GM19455 (cell line): ENCODE data around the gene NABP1.

Source experiments
- ATAC-seq: cut with Tn5 transposase; IDR thresholded peaks from one replicate; pipeline ENCODE4 v1.9.1; 2021; ENCODE audit not compliant: unreplicated experiment

NABP1 gene

DNA sequence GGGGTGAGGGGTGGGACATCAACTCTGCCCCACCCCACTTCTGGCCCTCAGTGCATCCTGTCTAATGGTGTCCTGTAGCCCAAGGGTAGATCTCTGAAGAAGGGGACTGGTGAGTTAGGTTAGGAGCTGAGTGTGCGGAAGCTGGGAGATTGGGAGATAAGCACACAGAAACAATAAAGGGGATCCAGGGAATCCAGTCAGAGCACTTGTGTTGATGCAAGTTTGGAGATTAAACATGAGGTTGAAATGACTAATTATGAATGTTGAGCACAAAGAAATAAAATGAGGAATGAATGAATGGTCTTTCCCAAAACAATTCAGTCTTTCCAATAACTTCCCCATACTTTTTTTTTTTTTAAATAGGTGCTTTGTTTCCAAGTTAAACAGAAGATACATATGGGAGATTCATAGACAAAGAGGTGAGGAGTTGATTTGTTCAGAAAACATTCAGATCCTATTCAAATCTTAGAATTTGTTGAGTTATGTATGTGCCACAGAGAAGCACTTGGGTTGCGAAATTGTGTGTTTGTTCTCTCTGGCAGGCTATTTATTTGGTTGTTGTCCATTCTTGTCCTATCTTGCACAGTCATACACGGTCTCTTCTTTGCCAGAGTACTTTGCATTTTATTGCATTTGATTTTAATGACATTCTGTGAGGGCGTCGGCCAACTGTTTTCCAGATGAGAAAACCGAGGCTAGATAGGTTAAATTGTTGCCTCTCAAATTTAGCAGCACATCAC is 31.6 kb upstream of the NABP1 start:
- ATAC-seq: no peak

GRCh38 chr2:191649519-191649918 is 28.4 kb upstream of the NABP1 start:
- no peak for ATAC-seq

DNA sequence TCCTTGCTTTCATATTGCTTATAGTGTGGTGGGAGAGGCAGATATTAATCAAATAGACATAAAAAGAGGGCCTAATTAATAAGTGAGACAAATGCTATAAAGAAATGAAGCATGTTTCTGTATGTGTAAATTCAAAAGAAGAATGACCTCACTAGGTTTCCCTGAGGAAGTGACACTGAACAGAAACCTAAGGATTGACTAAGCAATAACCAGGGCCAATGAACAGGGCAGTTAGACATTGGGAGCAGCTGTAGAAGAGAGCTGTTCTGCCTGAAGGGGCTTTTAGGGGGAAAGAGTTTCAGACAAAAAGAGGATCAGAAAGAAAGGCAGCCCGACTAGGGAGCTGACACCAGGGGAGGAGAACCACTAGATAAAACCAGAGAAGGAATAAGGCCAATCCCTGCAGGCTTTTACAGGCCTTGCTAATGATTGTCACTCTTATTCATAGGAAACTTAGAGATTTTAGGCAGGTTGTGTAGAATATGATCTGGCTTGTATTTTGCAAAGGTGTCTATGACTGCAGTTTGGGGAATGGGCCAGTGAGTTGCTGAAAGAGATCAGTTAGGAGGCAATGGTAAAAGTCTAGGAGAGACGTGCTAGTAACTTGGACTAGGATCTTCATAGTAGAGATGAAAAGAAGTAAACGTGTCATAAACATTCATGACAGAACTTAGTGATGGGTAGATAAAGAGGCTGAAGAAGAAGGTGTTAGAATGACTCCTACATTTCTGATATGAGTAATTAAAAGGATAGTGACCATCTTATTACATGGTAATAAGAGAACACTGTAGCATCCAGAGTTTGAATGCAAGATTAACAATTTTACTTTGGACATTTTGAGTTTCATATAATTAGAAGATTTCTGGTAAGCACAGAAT is 26.8 kb upstream of the NABP1 start:
- ATAC-seq: peak; percentile 99

- no peak for ATAC-seq
Observed at GRCh38 chr2:191653667-191654391, 24.1 kb upstream of the NABP1 start.

GRCh38 chr2:191656391-191656790 is 21.5 kb upstream of the NABP1 start:
- no peak for ATAC-seq

GRCh38 chr2:191656792-191657191 is 21.1 kb upstream of the NABP1 start:
- no peak for ATAC-seq

GRCh38 chr2:191657977-191658376 is 20.0 kb upstream of the NABP1 start:
- no peak for ATAC-seq

DNA sequence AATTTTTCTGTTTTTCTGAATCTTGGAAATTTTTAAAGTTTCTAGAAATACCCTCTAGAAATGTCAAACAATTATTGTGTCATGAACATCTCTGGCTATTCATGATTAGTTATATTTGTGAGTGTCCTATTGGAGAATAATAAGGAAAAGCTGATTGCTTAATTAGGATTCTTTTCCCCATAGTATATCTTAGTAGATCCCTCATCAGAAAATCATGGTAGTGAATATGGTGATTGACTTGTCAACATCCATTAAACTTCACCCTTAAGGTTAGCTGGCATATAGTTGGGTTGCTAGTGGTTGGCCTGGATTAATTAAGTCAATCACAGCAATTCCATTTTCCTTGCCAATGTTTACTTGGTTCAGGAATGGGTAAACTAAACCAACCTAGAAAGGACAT is 18.7 kb upstream of the NABP1 start:
- no peak for ATAC-seq

DNA sequence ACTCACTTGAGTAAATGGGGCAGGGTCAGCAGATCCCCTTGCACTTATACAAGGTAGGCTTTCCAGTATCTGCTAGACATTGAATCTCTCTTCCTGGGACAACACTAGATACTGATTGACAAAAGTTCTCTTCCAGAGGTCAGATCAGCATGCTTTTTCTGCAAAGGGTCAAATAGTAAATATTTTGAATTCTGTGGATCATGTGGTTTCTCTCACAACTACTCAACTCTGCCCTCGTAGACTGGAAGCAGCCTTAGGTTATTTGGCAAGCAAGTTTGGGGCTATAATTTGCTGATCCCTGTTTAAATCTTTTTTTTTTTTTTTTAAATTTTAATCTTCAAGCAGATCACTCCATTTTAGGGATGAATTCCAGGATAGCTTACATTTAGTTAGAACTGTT is 17.4 kb upstream of the NABP1 start:
- no peak for ATAC-seq

DNA sequence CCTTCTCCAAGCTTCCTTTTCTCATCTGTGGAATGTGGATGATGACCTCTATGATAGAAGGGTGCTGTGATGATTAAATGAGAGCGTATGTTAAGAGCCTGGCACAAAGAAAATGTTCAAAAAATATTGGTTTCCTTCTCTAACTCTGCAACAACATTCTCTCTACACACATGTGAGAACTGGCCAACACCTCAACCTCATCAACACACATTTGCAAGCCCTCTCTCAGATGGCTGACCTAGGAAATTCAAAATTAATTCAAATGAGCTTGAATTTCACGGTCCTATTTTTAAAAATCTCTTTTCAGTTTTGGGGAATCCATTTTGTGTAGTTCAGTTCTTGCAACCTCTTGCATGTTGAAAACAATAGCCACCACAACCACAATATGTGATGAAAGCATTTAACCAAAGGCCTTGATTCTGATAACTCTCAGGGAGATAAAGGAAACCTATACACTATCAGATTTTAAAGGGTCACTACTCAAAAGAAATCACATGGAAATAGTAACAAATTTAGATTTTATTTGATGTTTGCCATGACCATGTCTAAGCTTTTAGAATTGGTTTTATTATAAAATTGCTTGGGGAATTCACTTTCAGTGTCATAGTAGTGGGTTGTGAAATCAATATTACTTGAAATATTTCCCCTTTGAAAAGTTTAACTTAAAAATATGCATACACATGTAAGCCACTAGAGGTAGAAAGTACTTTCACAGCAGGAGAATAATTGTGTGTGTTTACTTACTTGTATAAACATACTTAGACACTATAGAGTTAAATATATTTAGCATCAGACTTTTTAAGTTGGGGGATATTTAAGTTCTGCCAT is 16.6 kb upstream of the NABP1 start:
- no peak for ATAC-seq

DNA sequence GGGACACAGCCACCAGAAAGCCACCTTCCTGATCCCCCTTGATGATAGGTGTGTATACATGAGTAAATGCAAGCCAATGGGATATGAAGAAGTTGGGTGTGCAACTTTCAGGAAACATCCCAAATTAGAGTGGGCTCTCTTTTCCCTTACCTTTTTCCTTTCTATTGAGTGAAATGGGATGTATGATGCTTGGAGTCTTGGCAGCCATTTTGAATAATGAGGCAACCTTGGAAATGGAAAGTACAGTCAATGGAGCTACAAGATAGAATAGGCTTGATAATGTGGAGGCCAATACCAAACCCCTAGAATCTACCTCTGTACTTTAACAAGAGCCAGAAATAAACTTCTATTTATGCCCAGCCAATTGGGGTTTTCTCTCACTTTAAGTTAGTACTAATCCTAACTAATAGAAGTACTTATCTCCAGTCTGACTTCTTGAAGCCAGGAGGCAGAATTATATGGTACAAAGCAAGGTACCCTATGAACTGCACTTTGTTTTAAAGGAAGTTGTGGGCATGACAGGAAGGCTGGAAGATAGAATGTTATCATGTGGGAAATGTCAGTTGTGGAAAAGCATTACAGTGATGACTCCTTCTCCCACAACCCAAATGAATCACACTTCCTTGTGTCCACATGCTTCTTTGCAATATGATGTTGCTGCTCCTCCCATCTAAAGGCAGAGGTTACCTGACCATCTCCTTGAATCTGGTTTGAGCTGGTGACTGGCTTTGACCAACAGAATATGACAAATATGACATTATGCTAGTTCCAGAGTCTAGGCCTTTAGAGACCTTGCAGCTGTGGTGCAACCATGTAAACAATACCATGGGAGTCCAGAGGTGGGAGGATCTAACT is 12.9 kb upstream of the NABP1 start:
- no peak for ATAC-seq

GRCh38 chr2:191666226-191666625 is 11.7 kb upstream of the NABP1 start:
- ATAC-seq: no peak

DNA sequence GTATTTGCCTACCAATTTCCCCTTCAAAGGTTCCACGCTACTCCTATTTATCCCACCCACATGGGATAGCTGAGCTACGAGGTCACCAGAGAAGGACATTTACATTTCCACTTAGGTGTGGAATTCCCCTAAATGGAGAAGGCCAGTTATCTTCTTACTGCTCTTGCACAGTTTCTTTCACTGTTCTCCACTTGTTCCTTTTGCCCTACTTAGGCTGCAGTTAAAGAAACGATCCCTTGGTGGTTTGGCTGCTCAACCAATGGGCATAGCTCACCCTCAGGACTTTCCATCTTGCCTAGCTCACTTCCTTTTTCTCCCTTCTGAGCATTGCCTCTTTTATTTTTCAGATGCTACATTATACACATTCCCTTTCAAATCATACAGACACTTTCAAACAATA is 11.2 kb upstream of the NABP1 start:
- peak; percentile 68 for ATAC-seq

DNA sequence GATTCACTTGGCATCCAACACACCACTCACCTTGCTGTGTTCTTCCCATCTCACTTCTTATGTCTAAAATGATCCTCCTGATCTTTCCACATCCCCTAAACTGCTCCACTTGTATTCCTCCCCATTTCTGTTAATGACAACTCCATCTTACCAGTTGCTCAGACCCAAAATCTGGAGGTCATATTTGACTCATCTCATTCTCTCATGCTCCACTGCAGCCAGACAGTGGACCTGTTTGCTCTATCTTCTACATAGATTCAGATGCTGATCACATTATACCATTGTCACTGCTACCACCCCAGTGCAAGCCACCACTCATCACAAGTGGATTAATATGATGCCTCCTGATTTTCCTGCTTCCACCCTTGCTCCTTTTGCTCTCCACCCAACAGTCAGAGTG is 7.9 kb upstream of the NABP1 start:
- peak; percentile 46 for ATAC-seq

DNA sequence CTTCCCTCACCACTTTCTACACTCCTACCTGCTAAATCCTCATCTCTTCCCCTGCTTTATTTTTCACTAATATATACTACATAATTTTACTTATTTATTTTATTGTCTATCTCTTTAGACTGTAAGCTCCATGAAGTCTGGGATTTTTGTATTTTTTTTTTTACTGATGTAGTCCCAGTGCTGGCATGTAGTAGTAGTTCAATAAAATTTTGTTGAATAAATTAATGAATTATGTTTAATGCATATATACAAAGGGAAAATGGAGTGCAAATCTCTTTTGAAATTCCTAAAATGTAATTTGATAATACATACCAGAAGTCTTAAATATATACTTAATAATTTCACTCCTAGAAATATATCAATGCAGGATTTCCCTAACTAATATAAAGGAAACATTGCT is 7.1 kb upstream of the NABP1 start:
- ATAC-seq: no peak

GRCh38 chr2:191675807-191676721 is 1.9 kb upstream of the NABP1 start:
- peak; percentile 62 for ATAC-seq

- ATAC-seq: peak; percentile 27
Observed at GRCh38 chr2:191676790-191677645, 918 bp upstream of the NABP1 start.
